HEK293 (cell line): ENCODE results near the gene CARMIL3.

Experiments used
- CTCF ChIA-PET: fragments of 350-600 bp; formaldehyde crosslinking; extraction: SDS; loops from one replicate; lab custom pipeline; 2021; ENCODE audit warnings: antibody characterized with exemption; lab: Yijun Ruan, JAX
- POLR2A ChIA-PET: fragments of 300-600 bp; formaldehyde crosslinking; extraction: SDS; loops from one replicate; lab custom pipeline; 2020; ENCODE audit warnings: antibody characterized with exemption, inconsistent platforms; lab: Yijun Ruan, JAX
- H3K27ac ChIP-seq: fragments of 200-500 bp; sonication (Bioruptor generic); 2 replicates; pipeline ENCODE4 v1.5.1; 2014; ENCODE audit warnings: low read depth, low read length, control low read depth, inconsistent platforms; ENCODE audit errors: extremely low read depth
- H3K36me3 ChIP-seq, 2 experiments: fragments of 200-500 bp in 1 of 2; sonication (Bioruptor generic) in 1 of 2; 1 replicate in 1 of 2; 2 replicates in 1 of 2; pipeline ENCODE4 v1.5.1; 2014 to 2017; ENCODE audit warnings: inconsistent platforms in 2 of 2, low read length in 2 of 2; ENCODE audit not compliant: control insufficient read depth in 2 of 2, insufficient read depth in 1 of 2
- H3K4me1 ChIP-seq: fragments of 200-500 bp; sonication (Bioruptor generic); 2 replicates; pipeline ENCODE4 v1.5.1; 2014; ENCODE audit warnings: mild to moderate bottlenecking, low read length, inconsistent platforms; ENCODE audit not compliant: control insufficient read depth, insufficient read depth
- H3K4me3 ChIP-seq: 2 replicates; pipeline ENCODE4 v1.5.1; 2011; ENCODE audit warnings: low read depth, mild to moderate bottlenecking, control low read depth, low read length, moderate library complexity
- H3K9me3 ChIP-seq: fragments of 200-500 bp; sonication (Bioruptor generic); 2 replicates; pipeline ENCODE4 v1.5.1; 2014; ENCODE audit warnings: low read depth, low read length, inconsistent platforms; ENCODE audit not compliant: control insufficient read depth, insufficient read depth
- EGR2 ChIP-seq: fragments of 450-650 bp; formaldehyde crosslinking; IDR thresholded peaks from 2 replicates; pipeline ENCODE4 v1.5.1; 2016; ENCODE audit warnings: low read depth, missing biosample characterization, missing genetic modification characterization
- GLIS1 ChIP-seq: fragments of 450-650 bp; formaldehyde crosslinking; IDR thresholded peaks from 2 replicates; pipeline ENCODE4 v1.5.1; 2016; ENCODE audit warnings: missing biosample characterization, missing genetic modification characterization
- REPIN1 ChIP-seq: fragments of 450-650 bp; formaldehyde crosslinking; IDR thresholded peaks from 2 replicates; pipeline ENCODE4 v1.5.1; 2017; ENCODE audit warnings: missing biosample characterization, missing genetic modification characterization, low read depth
- SALL2 ChIP-seq: fragments of 450-650 bp; formaldehyde crosslinking; IDR thresholded peaks from 2 replicates; pipeline ENCODE4 v1.5.0; 2017; ENCODE audit warnings: missing biosample characterization, mild to moderate bottlenecking, missing genetic modification characterization, borderline replicate concordance
- ZBTB17 ChIP-seq: fragments of 450-650 bp; formaldehyde crosslinking; IDR thresholded peaks from 2 replicates; pipeline ENCODE4 v1.5.1; 2016; ENCODE audit warnings: missing biosample characterization, missing genetic modification characterization
- ZBTB21 ChIP-seq: fragments of 450-650 bp; formaldehyde crosslinking; IDR thresholded peaks from 2 replicates; pipeline ENCODE4 v1.5.1; 2017; ENCODE audit warnings: missing biosample characterization, missing genetic modification characterization
- ZNF121 ChIP-seq: fragments of 450-650 bp; formaldehyde crosslinking; IDR thresholded peaks from 2 replicates; pipeline ENCODE4 v1.5.1; 2016; ENCODE audit warnings: missing biosample characterization, missing genetic modification characterization
- ZNF223 ChIP-seq: fragments of 450-650 bp; formaldehyde crosslinking; IDR thresholded peaks from 2 replicates; pipeline ENCODE4 v1.5.1; 2016; ENCODE audit warnings: missing biosample characterization, missing genetic modification characterization
- ZNF394 ChIP-seq: fragments of 450-650 bp; formaldehyde crosslinking; IDR thresholded peaks from 2 replicates; pipeline ENCODE4 v1.5.1; 2016; ENCODE audit warnings: missing biosample characterization, missing genetic modification characterization, mild to moderate bottlenecking, moderate library complexity, borderline replicate concordance
- ZNF621 ChIP-seq: fragments of 450-650 bp; formaldehyde crosslinking; IDR thresholded peaks from 2 replicates; pipeline ENCODE4 v1.5.1; 2017; ENCODE audit warnings: missing biosample characterization, missing genetic modification characterization
- ZNF623 ChIP-seq: fragments of 450-650 bp; formaldehyde crosslinking; IDR thresholded peaks from 2 replicates; pipeline ENCODE4 v1.5.1; 2016; ENCODE audit warnings: missing biosample characterization, missing genetic modification characterization
- ZNF624 ChIP-seq: fragments of 450-650 bp; formaldehyde crosslinking; IDR thresholded peaks from 2 replicates; pipeline ENCODE4 v1.5.1; 2017; ENCODE audit warnings: missing biosample characterization, missing genetic modification characterization
- ZNF664 ChIP-seq: fragments of 450-650 bp; formaldehyde crosslinking; IDR thresholded peaks from 2 replicates; pipeline ENCODE4 v1.5.1; 2016; ENCODE audit warnings: missing biosample characterization, missing genetic modification characterization
- ZNF747 ChIP-seq: fragments of 450-650 bp; formaldehyde crosslinking; IDR thresholded peaks from 2 replicates; pipeline ENCODE4 v1.5.1; 2016; ENCODE audit warnings: missing biosample characterization, missing genetic modification characterization
- ZXDB ChIP-seq: fragments of 450-650 bp; formaldehyde crosslinking; IDR thresholded peaks from 2 replicates; pipeline ENCODE4 v1.5.1; 2016; ENCODE audit warnings: missing biosample characterization, missing genetic modification characterization
- TF ChIP-seq, protein P1 (sequence below): fragments of 450-650 bp; formaldehyde crosslinking; IDR thresholded peaks from 2 replicates; pipeline ENCODE4 v1.5.1; 2016; ENCODE audit warnings: missing biosample characterization, missing genetic modification characterization
- TF ChIP-seq, protein P2 (sequence below): fragments of 450-650 bp; formaldehyde crosslinking; IDR thresholded peaks from 2 replicates; pipeline ENCODE4 v1.5.1; 2016; ENCODE audit warnings: missing biosample characterization, missing genetic modification characterization, low read depth

The CARMIL3 gene

GRCh38 chr14:24088095-24088494, 36.3 kb downstream of the CARMIL3 start:
- ChIA-PET POLR2A (no interaction called here), CTCF (interaction anchor here (0.6 to 8.2 kb wide), 4 partner anchors 19 to 830 kb away, joined by 3 to 247 read pairs (median 4); no protein-coding TSS in a partner anchor)
- no peaks in the 10 kb centered on the region for H3K4me1 ChIP-seq
- no peak overlapping the region for H3K27ac ChIP-seq
- H3K4me3 ChIP-seq = no peak overlapping the region
- H3K36me3 ChIP-seq = no peaks in the 10 kb centered on the region
- 0 out of 2 replicates have a peak, but pooled peaks have one; percentile 13 for TF ChIP-seq EGR2 (tag by site-specific recombination)
- TF ChIP-seq ZXDB (tag by site-specific recombination) = no peak
- TF ChIP-seq, all 188 proteins: peak for 1
- no peaks in the 10 kb centered on the region for H3K9me3 ChIP-seq

DNA sequence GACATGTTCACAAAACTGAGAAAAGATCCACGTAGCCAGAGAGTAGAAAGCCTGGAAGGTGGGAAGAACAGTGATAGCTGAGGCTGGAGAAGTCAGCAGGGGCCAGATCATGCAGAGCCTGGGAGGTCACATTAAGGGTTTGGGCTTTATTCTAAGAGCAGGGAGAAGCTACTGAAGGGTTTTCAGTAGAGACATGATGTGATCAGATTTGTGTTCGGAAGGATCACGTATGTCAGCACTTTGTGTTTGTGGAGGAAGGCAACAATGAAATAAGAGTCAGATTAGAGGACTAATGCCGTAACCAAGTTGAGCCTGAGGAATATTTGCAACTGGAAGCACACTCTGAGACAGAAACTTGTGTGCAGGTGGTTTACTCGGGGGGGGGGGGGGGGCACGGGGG, 38.1 kb downstream of the CARMIL3 start:
- ChIA-PET CTCF (interaction anchor here (0.6 to 9.4 kb wide), 26 partner anchors 9 to 352 kb away, joined by 3 to 247 read pairs (median 4); partner anchors contain the start of genes CARMIL3, CIDEB, CPNE6 and DCAF11), POLR2A (interaction anchor here (1.2 to 1.9 kb wide), 4 partner anchors 9 to 54 kb away, joined by 3 to 17 read pairs (median 5); no protein-coding TSS in a partner anchor)
- TF ChIP-seq ZNF121 (tag by site-specific recombination) = no peak
- no peak for TF ChIP-seq ZNF623
- TF ChIP-seq ZNF664 = no peak
- Histone ChIP-seq H3K36me3 (no peaks in the 10 kb centered on the region), H3K4me3 (no peak overlapping the region), H3K9me3 (no peaks in the 10 kb centered on the region), H3K4me1 (peaks cover 3% of the 10 kb centered on the region; the same call in 1 of the 2 replicates), H3K27ac (no peak overlapping the region)

DNA sequence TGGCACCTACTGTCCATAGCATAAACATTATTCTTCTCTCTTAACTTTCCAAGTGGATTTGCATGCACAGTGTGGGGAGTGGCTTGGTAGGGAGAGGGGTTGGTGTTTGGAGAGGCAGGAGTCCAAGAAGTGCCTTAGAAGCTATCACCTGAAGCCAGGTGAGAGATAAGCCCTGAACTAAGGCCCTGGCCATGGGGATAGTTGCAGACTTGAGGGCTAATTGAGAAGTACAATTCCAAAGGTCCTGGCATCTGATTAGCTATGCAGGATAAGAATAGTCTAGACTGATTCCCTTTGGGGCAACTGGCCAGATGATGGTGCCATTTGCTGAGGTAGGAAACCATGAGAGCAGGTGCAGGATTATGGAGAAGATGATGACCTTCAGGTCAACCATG, 40.3 kb downstream of the CARMIL3 start:
- TF ChIP-seq ZNF621 (tag by site-specific recombination) (no peak), ZNF394 (tag by site-specific recombination) (no peak), SALL2 (tag by site-specific recombination) (no peak), ZNF747 (tag by site-specific recombination) (no peak)
- TF ChIP-seq, protein P1, sequence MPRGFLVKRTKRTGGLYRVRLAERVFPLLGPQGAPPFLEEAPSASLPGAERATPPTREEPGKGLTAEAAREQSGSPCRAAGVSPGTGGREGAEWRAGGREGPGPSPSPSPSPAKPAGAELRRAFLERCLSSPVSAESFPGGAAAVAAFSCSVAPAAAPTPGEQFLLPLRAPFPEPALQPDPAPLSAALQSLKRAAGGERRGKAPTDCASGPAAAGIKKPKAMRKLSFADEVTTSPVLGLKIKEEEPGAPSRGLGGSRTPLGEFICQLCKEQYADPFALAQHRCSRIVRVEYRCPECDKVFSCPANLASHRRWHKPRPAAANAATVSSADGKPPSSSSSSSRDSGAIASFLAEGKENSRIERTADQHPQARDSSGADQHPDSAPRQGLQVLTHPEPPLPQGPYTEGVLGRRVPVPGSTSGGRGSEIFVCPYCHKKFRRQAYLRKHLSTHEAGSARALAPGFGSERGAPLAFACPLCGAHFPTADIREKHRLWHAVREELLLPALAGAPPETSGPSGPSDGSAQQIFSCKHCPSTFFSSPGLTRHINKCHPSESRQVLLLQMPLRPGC (tag by site-specific recombination) = no peak
- TF ChIP-seq, protein P2, sequence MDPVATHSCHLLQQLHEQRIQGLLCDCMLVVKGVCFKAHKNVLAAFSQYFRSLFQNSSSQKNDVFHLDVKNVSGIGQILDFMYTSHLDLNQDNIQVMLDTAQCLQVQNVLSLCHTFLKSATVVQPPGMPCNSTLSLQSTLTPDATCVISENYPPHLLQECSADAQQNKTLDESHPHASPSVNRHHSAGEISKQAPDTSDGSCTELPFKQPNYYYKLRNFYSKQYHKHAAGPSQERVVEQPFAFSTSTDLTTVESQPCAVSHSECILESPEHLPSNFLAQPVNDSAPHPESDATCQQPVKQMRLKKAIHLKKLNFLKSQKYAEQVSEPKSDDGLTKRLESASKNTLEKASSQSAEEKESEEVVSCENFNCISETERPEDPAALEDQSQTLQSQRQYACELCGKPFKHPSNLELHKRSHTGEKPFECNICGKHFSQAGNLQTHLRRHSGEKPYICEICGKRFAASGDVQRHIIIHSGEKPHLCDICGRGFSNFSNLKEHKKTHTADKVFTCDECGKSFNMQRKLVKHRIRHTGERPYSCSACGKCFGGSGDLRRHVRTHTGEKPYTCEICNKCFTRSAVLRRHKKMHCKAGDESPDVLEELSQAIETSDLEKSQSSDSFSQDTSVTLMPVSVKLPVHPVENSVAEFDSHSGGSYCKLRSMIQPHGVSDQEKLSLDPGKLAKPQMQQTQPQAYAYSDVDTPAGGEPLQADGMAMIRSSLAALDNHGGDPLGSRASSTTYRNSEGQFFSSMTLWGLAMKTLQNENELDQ (tag by site-specific recombination) = no peak
- H3K9me3 ChIP-seq = no peaks in the 10 kb centered on the region
- peaks cover 3% of the 10 kb centered on the region; the same call in 1 of the 2 replicates for H3K4me1 ChIP-seq
- no peak overlapping the region for H3K4me3 ChIP-seq
- no peak overlapping the region for H3K27ac ChIP-seq
- ChIA-PET CTCF (interaction anchor here (0.6 to 9.4 kb wide), 13 partner anchors 11 to 545 kb away, joined by 3 to 247 read pairs (median 5); partner anchors contain the start of genes DCAF11 and NRL), POLR2A (interaction anchor here (0.9 to 4.2 kb wide), 5 partner anchors 11 to 69 kb away, joined by 3 to 64 read pairs (median 4); partner anchors contain the start of genes DCAF11, EMC9, IRF9 and NRL)
- peaks cover 0 to 6% of the 10 kb centered on the region in 2 experiments; a peak in 1 of 3 replicates for H3K36me3 ChIP-seq

- POLR2A ChIA-PET = interaction anchor here (0.9 to 4.2 kb wide), 6 partner anchors 12 to 68 kb away, joined by 3 to 64 read pairs (median 13); partner anchors contain the start of genes DCAF11, EMC9, IRF9 and NRL
- no peak overlapping the region; the same call in 1 of the 2 replicates for H3K27ac ChIP-seq
Observed at GRCh38 chr14:24092505-24093206, 40.8 kb downstream of the CARMIL3 start.

More at GRCh38 chr14:24092505-24093206, 40.8 kb downstream of the CARMIL3 start:
- H3K9me3 ChIP-seq = no peaks in the 10 kb centered on the region
- H3K4me1 ChIP-seq = peaks cover 3% of the 10 kb centered on the region; the same call in 1 of the 2 replicates
- H3K4me3 ChIP-seq = no peak overlapping the region
- TF ChIP-seq ZBTB21 (tag by site-specific recombination) (no peak), REPIN1 (tag by site-specific recombination) (no peak), ZBTB17 (tag by site-specific recombination) (peak; percentile 86), GLIS1 (0 out of 2 replicates have a peak, but pooled peaks have one; percentile 23), ZNF223 (tag by site-specific recombination) (no peak), ZNF624 (tag by site-specific recombination) (no peak)
- peaks cover 0 to 6% of the 10 kb centered on the region in 2 experiments; a peak in 1 of 3 replicates for H3K36me3 ChIP-seq
- CTCF ChIA-PET = interaction anchor here (0.5 to 9.4 kb wide), 15 partner anchors 8 to 339 kb away, joined by 3 to 247 read pairs (median 4); partner anchors contain the start of genes DCAF11 and NRL
